Astrocyte of the spinal cord (primary cell): ENCODE measurements around the gene SLC25A40.

Source experiments
- DNase-seq: peaks from one replicate; pipeline ENCODE4 v3.0.0; 2011; ENCODE audit warnings: low read depth, low spot score
- H3K4me3 ChIP-seq: 2 replicates; pipeline ENCODE4 v1.5.1; 2011; ENCODE audit warnings: low read depth, mild to moderate bottlenecking, low read length, moderate library complexity
- in situ Hi-C: cut with HindIII; loops from 2 replicates; pipeline ENCODE4 v1.10.0; 2017; ENCODE audit warnings: low sequenced_read_pairs
- TF ChIP-seq, protein P1 (sequence below): IDR thresholded peaks from 2 replicates; pipeline ENCODE4 v1.5.1; 2012; ENCODE audit warnings: low read depth, mild to moderate bottlenecking, low read length, inconsistent platforms

Gene SLC25A40

DNA sequence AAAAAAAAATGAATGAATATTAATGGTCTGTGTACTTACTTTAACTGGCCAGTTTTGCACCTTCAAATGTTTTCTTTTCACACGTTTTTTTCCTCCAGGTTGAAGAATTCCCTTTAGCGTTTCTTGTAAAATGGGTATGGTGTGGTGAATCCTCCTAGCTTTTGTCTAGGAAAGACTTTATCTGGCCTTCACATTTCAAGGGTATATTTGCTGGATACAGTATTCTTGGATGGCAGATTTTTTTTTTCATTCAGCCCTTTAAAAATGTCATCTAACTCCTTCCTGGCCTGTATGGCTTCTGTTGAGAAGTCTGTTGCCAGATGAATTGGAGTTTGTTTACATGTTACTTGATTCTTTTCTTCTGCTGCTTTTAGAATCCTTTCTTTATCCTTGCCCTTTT is 10.1 kb downstream of the SLC25A40 start:
- no peak for DNase-seq
- TF ChIP-seq, protein P1, sequence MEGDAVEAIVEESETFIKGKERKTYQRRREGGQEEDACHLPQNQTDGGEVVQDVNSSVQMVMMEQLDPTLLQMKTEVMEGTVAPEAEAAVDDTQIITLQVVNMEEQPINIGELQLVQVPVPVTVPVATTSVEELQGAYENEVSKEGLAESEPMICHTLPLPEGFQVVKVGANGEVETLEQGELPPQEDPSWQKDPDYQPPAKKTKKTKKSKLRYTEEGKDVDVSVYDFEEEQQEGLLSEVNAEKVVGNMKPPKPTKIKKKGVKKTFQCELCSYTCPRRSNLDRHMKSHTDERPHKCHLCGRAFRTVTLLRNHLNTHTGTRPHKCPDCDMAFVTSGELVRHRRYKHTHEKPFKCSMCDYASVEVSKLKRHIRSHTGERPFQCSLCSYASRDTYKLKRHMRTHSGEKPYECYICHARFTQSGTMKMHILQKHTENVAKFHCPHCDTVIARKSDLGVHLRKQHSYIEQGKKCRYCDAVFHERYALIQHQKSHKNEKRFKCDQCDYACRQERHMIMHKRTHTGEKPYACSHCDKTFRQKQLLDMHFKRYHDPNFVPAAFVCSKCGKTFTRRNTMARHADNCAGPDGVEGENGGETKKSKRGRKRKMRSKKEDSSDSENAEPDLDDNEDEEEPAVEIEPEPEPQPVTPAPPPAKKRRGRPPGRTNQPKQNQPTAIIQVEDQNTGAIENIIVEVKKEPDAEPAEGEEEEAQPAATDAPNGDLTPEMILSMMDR, result no peak
- in situ Hi-C loops, result no loop called here
- H3K4me3 ChIP-seq, result no peak overlapping the region

DNA sequence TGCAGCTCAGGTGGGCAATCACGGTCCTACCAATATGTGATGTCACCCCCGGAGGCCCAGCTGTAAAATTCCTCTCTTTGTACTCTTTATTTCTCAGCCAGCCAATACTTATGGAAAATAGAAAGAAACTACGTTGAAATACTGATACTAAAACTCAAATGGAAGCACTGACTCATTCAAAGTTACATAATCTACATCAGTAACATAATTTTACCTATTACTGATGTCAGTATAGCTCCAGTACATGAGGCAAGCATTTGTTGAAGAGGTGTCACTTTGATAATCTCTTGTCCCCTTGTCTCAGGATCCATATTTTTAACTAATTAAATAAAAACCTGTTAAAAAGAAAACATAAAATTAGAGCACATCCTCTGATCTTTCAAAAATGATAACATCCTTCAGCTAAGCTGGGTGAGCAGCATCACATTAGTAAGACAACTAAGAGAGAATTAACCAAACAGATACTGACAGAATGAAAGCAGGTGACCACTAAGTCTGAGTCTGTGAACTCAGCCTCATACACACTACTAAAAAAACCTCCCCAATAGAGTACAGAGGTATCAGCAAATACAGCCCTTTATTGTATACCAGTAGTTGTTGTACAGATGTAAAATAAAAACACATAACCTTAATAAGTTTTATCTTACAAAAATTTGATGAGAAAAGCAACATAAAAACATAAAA is 17.6 kb downstream of the SLC25A40 start:
- no peak overlapping the region for H3K4me3 ChIP-seq
- in situ Hi-C loops, result no loop called here
- DNase-seq, result no peak
- TF ChIP-seq, protein P1, result no peak

DNA sequence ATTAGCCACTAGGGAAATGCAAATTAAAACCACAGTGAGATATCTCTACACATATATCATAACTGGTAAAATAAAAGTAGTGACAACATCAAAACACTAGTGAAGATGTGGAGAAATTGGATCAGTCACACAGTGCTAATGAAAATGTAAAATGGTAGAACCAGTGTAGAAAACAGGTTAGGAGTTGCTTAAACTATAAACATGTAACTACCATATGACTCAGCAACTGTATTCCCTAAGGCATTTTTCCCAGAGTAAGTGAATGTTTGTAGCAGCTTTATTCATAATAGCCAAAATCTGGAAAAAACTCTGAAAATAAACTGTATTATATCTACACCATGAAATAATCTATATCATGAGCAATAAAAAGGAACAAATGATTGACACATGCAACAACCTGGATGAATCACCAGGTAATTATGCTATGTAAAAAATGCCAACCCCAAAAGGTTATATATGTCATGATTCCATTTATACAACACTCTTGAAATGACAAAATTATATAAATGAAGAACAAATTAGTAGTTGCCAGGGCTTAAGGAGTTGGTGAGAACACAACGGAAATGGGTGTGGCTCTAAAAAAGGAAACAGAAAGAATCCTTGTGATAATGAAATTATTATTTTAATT is 22.8 kb downstream of the SLC25A40 start:
- TF ChIP-seq, protein P1, result no peak
- in situ Hi-C loops, result no loop called here
- peak; percentile 9 for DNase-seq
- H3K4me3 ChIP-seq, result no peak overlapping the region

DNA sequence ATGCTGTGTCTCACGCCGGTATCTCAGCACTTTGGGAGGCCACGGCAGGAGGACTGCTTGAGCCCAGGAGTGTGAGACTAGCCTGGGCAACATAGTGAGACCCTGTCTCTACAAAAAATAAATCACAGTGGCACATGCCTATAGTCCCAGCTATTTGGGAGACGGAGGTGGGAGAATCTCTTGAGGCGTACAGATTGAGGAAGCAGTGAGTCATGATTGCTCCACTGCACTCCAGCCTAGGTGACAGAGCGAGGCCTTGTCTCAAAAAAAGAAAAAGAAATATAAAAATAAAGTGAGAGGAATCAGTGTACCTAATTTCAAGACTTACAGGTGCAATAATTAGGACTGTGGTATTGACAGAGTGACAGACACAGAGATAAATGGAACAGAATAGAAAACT is 23.9 kb downstream of the SLC25A40 start:
- no peak overlapping the region for H3K4me3 ChIP-seq
- in situ Hi-C loops, result no loop called here
- TF ChIP-seq, protein P1, result no peak
- no peak for DNase-seq

DNA sequence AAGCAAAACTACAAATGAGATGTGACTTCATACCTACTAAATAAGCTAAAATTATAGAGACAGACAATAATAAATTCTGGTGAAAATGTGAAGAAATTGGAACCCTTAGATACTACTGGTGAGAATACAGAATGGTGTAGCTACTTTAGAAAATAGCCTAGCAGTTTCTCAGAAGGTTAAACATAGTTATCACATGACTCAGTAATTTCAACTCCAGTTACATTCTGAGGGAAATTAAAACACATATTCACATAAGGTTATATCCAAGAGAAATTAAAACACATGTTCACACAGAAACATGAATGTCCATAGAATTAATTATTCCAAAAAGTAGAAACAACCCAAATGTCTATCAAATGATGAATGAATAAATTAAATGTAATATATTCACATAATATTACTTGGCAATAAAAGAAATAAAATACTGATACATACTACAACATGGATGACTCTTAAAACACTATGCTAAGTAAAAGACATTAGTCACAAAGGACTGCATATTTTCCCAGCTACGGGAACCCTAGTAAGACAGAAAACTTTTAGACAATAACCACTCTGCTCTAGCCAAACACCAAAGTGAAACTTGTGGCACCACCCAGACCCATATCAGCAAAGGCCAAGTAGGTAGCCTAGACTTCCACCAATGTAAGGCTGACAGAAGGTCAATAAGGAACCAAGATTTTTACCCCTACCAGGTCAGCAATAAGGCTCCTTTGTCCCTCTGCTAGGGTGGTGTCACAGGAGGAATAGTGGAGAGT is 25.1 kb downstream of the SLC25A40 start:
- DNase-seq, result peak; percentile 24
- in situ Hi-C loops, result no loop called here
- TF ChIP-seq, protein P1, result no peak
- H3K4me3 ChIP-seq, result no peak overlapping the region

DNA sequence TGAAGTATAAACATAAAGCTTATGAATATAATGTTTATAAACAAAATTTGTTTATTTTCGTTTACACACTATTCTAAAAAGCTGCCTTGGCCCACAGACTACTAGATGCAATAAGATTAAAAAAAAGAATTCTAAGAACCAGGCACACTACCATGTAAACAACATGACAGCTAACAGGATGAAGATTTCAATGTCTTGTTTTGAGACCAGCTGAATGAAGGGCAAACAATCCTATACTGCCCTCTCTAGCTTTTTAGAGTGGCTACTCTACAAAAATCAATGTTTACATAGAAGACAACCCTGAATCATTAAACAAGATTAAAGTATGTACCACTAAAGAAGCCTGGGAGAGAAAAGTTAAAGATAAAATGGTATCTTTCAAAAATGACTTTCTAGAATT is 38.6 kb downstream of the SLC25A40 start:
- in situ Hi-C loops, result no loop called here
- no peak for DNase-seq
- H3K4me3 ChIP-seq, result no peak overlapping the region
- TF ChIP-seq, protein P1, result no peak
